HepG2 (cell line): ENCODE data around the gene C1RL. TPM values are rescaled to one million over a fixed set of nuclear protein-coding genes. Genes with fewer than 3 reads are reported as not detected.
A peak's percentile ranks its signal among the peaks of the same experiment; 100 is the strongest.

Experiments
- ADNP ChIP-seq: sonication (generic); formaldehyde crosslinking; IDR thresholded peaks from 2 replicates; pipeline ENCODE4 v1.4.0; 2020; ENCODE audit warnings: missing genetic modification reagents
- MLLT10 ChIP-seq: sonication (generic); formaldehyde crosslinking; IDR thresholded peaks from 2 replicates; pipeline ENCODE4 v1.4.0; 2020; ENCODE audit warnings: missing genetic modification reagents
- NFATC3 ChIP-seq: sonication (generic); formaldehyde crosslinking; IDR thresholded peaks from 2 replicates; pipeline ENCODE4 v1.5.1; 2020; ENCODE audit warnings: mild to moderate bottlenecking, missing genetic modification reagents
- NFE2L2 ChIP-seq: fragments of 150-350 bp; IDR thresholded peaks from 2 replicates; pipeline ENCODE4 v1.6.1; 2014; ENCODE audit warnings: low read length
- YEATS4 ChIP-seq: sonication (generic); formaldehyde crosslinking; IDR thresholded peaks from 2 replicates; pipeline ENCODE4 v1.4.0; 2020; ENCODE audit warnings: missing genetic modification reagents, borderline replicate concordance
- ZFY ChIP-seq: sonication (generic); formaldehyde crosslinking; IDR thresholded peaks from 2 replicates; pipeline ENCODE4 v1.4.0; 2020; ENCODE audit warnings: missing genetic modification reagents
- ZNF12 ChIP-seq: sonication (generic); formaldehyde crosslinking; IDR thresholded peaks from 2 replicates; pipeline ENCODE4 v1.5.0; 2020; ENCODE audit warnings: missing genetic modification reagents
- ZNF44 ChIP-seq: sonication (generic); formaldehyde crosslinking; IDR thresholded peaks from 2 replicates; pipeline ENCODE4 v1.5.1; 2020; ENCODE audit warnings: mild to moderate bottlenecking, missing genetic modification reagents
- polyA plus RNA-seq, 8 experiments: library from polyadenylated mRNA; depleted of rRNA in 3 of 8; stranded (reverse) in 7 of 8; unstranded in 1 of 8; fragments of >200 nt; fragmentation: Illumina TruSeq in 4 of 8; extraction: Trizol in 4 of 8; gene quantifications; 2 replicates each; pipeline versions ENCODE4 v1.2.1 to v1.2.3, GENCODE V29; 2011 to 2016; ENCODE audit warnings: low read depth in 4 of 8, missing spikeins in 1 of 8, mixed read lengths in 1 of 8; ENCODE audit not compliant: insufficient read depth in 1 of 8
- total RNA-seq, 5 experiments: library from RNA; depleted of rRNA; stranded (reverse); fragments of >200 nt; fragmentation: Illumina TruSeq; extraction: Trizol; gene quantifications; 2 replicates each; pipeline ENCODE4 v1.2.3, GENCODE V29; 2016; ENCODE audit warnings: low read depth in 1 of 5
- TF ChIP-seq, protein P1 (sequence below): sonication (generic); formaldehyde crosslinking; IDR thresholded peaks from 2 replicates; pipeline ENCODE4 v1.4.0; 2020; ENCODE audit warnings: missing genetic modification reagents, mild to moderate bottlenecking, borderline replicate concordance
- TF ChIP-seq, protein P2 (sequence below): sonication (generic); formaldehyde crosslinking; IDR thresholded peaks from 2 replicates; pipeline ENCODE4 v1.4.0; 2020; ENCODE audit warnings: mild to moderate bottlenecking, low read depth, missing genetic modification reagents
- TF ChIP-seq, protein P3 (sequence below): fragments of 450-650 bp; IDR thresholded peaks from 2 replicates; pipeline ENCODE4 v1.6.1; 2017
- TF ChIP-seq, protein P4 (sequence below): sonication (generic); formaldehyde crosslinking; IDR thresholded peaks from 2 replicates; pipeline ENCODE4 v1.4.0; 2020; ENCODE audit warnings: mild to moderate bottlenecking, missing genetic modification reagents
- TF ChIP-seq, protein P5 (sequence below): sonication (generic); formaldehyde crosslinking; IDR thresholded peaks from 2 replicates; pipeline ENCODE4 v1.4.0; 2020; ENCODE audit warnings: missing genetic modification reagents

Gene C1RL
- total and polyA plus RNA-seq, 2 of the 13 experiments (the other 11 are each of a cell fraction or from before 2014, with no cell fraction given), result 28.9 to 53.1 TPM

DNA sequence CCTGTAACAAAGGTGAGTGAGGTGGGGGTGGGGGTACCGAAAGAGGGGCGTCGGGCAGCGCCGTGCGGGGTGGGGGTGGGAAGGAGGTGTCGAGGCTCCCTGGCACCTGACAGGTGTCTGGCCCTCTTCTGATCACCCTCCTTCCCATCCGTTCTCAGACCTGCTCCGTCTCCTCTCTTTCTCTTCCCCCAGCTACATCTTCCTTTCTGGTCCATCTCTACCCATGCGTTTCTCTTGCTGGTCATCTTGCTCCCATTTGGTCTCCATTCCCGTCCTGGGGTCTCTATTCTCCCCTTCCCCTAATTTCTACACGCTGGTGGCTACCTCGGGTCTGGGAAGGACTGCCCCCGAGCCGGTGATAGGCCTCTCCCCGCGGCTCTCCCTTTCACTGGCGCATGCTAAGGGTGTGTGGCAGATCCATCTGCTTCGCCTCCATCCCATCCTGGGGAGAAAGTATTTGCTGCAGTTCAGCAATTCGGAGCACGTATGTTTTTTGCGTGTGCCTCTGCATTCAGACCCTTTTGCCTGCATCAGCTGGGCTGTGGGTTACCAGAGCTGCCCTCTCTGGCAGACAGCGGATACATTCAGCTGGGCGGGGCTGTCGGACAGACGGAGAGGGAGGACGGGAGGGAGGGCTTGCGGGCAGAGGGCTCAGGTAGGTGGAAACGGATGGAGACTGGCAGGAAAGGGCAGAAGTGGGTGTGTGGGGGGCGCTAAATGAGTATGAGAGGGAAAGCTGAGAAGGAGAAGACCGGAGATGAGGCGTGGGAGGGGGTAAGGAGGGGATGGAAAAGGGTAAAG lies 21.9 kb upstream of the C1RL start (continued):
- TF ChIP-seq, protein P1, sequence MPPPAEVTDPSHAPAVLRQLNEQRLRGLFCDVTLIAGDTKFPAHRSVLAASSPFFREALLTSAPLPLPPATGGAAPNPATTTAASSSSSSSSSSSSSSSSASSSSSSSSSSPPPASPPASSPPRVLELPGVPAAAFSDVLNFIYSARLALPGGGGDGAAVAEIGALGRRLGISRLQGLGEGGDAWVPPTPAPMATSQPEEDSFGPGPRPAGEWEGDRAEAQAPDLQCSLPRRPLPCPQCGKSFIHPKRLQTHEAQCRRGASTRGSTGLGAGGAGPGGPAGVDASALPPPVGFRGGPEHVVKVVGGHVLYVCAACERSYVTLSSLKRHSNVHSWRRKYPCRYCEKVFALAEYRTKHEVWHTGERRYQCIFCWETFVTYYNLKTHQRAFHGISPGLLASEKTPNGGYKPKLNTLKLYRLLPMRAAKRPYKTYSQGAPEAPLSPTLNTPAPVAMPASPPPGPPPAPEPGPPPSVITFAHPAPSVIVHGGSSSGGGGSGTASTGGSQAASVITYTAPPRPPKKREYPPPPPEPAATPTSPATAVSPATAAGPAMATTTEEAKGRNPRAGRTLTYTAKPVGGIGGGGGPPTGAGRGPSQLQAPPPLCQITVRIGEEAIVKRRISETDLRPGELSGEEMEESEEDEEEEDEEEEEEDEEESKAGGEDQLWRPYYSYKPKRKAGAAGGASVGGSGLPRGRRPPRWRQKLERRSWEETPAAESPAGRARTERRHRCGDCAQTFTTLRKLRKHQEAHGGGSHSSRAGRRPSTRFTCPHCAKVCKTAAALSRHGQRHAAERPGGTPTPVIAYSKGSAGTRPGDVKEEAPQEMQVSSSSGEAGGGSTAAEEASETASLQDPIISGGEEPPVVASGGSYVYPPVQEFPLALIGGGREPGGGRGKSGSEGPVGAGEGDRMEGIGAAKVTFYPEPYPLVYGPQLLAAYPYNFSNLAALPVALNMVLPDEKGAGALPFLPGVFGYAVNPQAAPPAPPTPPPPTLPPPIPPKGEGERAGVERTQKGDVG, result no peak
- no peak for TF ChIP-seq NFATC3 (CRISPR knock-in tag)
- TF ChIP-seq ZNF44 (CRISPR knock-in tag), result no peak
- peak; percentile 47; the same call in 1 of the 2 replicates for TF ChIP-seq ZFY (CRISPR knock-in tag)
- TF ChIP-seq NFE2L2, result no peak
- TF ChIP-seq, protein P2, sequence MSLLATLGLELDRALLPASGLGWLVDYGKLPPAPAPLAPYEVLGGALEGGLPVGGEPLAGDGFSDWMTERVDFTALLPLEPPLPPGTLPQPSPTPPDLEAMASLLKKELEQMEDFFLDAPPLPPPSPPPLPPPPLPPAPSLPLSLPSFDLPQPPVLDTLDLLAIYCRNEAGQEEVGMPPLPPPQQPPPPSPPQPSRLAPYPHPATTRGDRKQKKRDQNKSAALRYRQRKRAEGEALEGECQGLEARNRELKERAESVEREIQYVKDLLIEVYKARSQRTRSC (CRISPR knock-in tag), result no peak
- TF ChIP-seq, protein P3, sequence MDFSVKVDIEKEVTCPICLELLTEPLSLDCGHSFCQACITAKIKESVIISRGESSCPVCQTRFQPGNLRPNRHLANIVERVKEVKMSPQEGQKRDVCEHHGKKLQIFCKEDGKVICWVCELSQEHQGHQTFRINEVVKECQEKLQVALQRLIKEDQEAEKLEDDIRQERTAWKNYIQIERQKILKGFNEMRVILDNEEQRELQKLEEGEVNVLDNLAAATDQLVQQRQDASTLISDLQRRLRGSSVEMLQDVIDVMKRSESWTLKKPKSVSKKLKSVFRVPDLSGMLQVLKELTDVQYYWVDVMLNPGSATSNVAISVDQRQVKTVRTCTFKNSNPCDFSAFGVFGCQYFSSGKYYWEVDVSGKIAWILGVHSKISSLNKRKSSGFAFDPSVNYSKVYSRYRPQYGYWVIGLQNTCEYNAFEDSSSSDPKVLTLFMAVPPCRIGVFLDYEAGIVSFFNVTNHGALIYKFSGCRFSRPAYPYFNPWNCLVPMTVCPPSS, result no peak
- no peak for TF ChIP-seq YEATS4 (CRISPR knock-in tag)
- TF ChIP-seq ZNF12 (CRISPR knock-in tag), result no peak
- TF ChIP-seq ADNP (CRISPR knock-in tag), result no peak
- TF ChIP-seq, protein P4, sequence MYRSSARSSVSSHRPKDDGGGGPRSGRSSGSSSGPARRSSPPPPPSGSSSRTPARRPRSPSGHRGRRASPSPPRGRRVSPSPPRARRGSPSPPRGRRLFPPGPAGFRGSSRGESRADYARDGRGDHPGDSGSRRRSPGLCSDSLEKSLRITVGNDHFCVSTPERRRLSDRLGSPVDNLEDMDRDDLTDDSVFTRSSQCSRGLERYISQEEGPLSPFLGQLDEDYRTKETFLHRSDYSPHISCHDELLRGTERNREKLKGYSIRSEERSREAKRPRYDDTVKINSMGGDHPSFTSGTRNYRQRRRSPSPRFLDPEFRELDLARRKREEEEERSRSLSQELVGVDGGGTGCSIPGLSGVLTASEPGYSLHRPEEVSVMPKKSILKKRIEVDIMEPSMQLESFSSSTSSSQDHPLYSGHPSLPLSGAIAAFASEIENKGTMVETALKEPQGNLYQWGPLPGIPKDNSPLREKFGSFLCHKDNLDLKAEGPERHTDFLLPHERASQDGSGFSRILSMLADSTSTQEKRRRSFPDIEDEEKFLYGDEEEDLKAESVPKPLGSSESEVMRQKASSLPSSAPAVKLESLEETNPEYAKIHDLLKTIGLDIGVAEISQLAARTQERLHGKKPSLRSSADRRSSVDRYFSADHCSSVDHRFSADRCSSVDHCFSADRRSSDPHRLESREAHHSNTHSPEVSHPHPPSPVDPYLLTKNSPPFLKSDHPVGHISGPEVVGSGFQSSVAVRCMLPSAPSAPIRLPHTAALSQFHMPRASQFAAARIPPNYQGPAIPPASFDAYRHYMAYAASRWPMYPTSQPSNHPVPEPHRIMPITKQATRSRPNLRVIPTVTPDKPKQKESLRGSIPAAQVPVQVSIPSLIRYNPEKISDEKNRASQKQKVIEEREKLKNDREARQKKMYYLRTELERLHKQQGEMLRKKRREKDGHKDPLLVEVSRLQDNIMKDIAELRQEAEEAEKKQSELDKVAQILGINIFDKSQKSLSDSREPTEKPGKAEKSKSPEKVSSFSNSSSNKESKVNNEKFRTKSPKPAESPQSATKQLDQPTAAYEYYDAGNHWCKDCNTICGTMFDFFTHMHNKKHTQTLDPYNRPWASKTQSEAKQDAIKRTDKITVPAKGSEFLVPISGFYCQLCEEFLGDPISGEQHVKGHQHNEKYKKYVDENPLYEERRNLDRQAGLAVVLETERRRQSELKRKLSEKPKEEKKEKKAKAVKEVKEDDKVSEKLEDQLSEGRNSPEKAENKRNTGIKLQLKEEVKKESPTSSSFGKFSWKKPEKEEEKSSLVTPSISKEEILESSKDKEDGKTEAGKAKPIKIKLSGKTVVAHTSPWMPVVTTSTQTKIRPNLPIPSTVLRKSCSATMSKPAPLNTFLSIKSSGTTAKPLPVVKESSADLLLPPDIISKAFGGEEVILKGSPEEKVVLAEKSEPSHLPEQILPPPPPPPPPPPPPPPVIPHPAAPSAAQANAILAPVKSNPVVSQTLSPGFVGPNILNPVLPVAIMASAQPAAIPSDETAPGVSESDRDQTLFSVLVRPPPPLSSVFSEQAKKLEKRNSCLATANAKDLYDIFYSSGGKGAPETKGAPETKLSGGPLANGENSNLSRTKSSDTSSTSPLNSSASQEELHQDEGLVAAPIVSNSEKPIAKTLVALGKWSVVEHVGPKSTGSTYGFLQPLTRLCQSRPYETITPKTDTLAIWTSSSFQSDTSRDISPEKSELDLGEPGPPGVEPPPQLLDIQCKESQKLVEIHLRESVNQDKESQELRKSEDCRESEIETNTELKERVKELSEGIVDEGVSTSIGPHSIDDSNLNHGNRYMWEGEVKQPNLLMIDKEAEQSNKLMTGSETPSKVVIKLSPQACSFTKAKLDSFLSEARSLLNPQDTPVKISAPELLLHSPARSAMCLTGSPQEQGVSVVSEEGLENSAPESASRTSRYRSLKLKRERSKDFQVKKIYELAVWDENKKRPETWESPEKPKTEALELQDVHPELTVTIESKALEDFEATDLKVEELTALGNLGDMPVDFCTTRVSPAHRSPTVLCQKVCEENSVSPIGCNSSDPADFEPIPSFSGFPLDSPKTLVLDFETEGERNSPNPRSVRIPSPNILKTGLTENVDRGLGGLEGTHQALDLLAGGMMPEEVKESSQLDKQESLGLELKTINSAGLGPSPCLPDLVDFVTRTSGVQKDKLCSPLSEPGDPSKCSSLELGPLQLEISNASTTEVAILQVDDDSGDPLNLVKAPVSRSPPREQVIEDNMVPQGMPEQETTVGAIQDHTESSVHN (CRISPR knock-in tag), result peak; percentile 41; the same call in 1 of the 2 replicates
- TF ChIP-seq, protein P5, sequence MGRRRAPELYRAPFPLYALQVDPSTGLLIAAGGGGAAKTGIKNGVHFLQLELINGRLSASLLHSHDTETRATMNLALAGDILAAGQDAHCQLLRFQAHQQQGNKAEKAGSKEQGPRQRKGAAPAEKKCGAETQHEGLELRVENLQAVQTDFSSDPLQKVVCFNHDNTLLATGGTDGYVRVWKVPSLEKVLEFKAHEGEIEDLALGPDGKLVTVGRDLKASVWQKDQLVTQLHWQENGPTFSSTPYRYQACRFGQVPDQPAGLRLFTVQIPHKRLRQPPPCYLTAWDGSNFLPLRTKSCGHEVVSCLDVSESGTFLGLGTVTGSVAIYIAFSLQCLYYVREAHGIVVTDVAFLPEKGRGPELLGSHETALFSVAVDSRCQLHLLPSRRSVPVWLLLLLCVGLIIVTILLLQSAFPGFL (CRISPR knock-in tag), result no peak
- TF ChIP-seq MLLT10 (CRISPR knock-in tag), result no peak
